HepG2 (cell line): Measurements from ENCODE around the gene ZNF530. TPM values are rescaled to one million over a fixed set of nuclear protein-coding genes. Genes with fewer than 3 reads are reported as not detected.

Source experiments
- ADNP ChIP-seq: sonication (generic); formaldehyde crosslinking; IDR thresholded peaks from 2 replicates; pipeline ENCODE4 v1.4.0; 2020; ENCODE audit warnings: missing genetic modification reagents
- GABPA ChIP-seq, 2 experiments: IDR thresholded peaks; 2 replicates each; pipeline ENCODE4 v1.6.1; 2011 to 2016; ENCODE audit warnings: low read depth in 2 of 2, low read length in 1 of 2, missing biosample characterization in 1 of 2, missing genetic modification characterization in 1 of 2
- HNF4A ChIP-seq: sonication (generic); formaldehyde crosslinking; IDR thresholded peaks from 2 replicates; pipeline ENCODE4 v1.4.0; 2020; ENCODE audit warnings: missing genetic modification reagents
- IKZF1 ChIP-seq: fragments of 450-650 bp; IDR thresholded peaks from 2 replicates; pipeline ENCODE4 v1.7.1; 2016
- JDP2 ChIP-seq: sonication (generic); formaldehyde crosslinking; IDR thresholded peaks from 2 replicates; pipeline ENCODE4 v1.8.1; 2022; ENCODE audit warnings: missing genetic modification reagents, borderline replicate concordance
- RARA ChIP-seq: IDR thresholded peaks from 2 replicates; pipeline ENCODE4 v1.6.1; 2016; ENCODE audit warnings: missing genetic modification reagents, missing compliant biosample characterization
- SAFB2 ChIP-seq: sonication (generic); formaldehyde crosslinking; IDR thresholded peaks from 2 replicates; pipeline ENCODE4 v1.5.1; 2020; ENCODE audit warnings: missing genetic modification reagents, low read depth, mild to moderate bottlenecking, borderline replicate concordance
- SRF ChIP-seq: IDR thresholded peaks from 2 replicates; pipeline ENCODE4 v1.6.1; 2011; ENCODE audit warnings: mild to moderate bottlenecking, low read depth, low read length, moderate library complexity
- THAP11 ChIP-seq: IDR thresholded peaks from 2 replicates; pipeline ENCODE4 v1.6.1; 2016; ENCODE audit warnings: missing biosample characterization, missing genetic modification reagents
- ZBTB1 ChIP-seq: sonication (generic); formaldehyde crosslinking; IDR thresholded peaks from 2 replicates; pipeline ENCODE4 v1.4.0; 2020; ENCODE audit warnings: missing genetic modification reagents, borderline replicate concordance
- ZIK1 ChIP-seq: sonication (generic); formaldehyde crosslinking; IDR thresholded peaks from 2 replicates; pipeline ENCODE4 v1.5.0; 2020; ENCODE audit warnings: mild to moderate bottlenecking, low read depth, missing genetic modification reagents, borderline replicate concordance
- ZNF136 ChIP-seq: sonication (generic); formaldehyde crosslinking; IDR thresholded peaks from 2 replicates; pipeline ENCODE4 v1.8.1; 2022; ENCODE audit warnings: low read depth, mild to moderate bottlenecking, moderate library complexity, missing genetic modification reagents
- ZNF501 ChIP-seq: sonication (generic); formaldehyde crosslinking; IDR thresholded peaks from 2 replicates; pipeline ENCODE4 v1.5.1; 2020; ENCODE audit warnings: mild to moderate bottlenecking, moderate library complexity, missing genetic modification reagents
- polyA plus RNA-seq, 8 experiments: library from polyadenylated mRNA; depleted of rRNA in 3 of 8; stranded (reverse) in 7 of 8; unstranded in 1 of 8; fragments of >200 nt; fragmentation: Illumina TruSeq in 4 of 8; extraction: Trizol in 4 of 8; gene quantifications; 2 replicates each; pipeline versions ENCODE4 v1.2.1 to v1.2.3, GENCODE V29; 2011 to 2016; ENCODE audit warnings: low read depth in 4 of 8, missing spikeins in 1 of 8, mixed read lengths in 1 of 8; ENCODE audit not compliant: insufficient read depth in 1 of 8
- total RNA-seq, 5 experiments: library from RNA; depleted of rRNA; stranded (reverse); fragments of >200 nt; fragmentation: Illumina TruSeq; extraction: Trizol; gene quantifications; 2 replicates each; pipeline ENCODE4 v1.2.3, GENCODE V29; 2016; ENCODE audit warnings: low read depth in 1 of 5
- TF ChIP-seq, protein P1 (sequence below): sonication (generic); formaldehyde crosslinking; IDR thresholded peaks from 2 replicates; pipeline ENCODE4 v1.5.1; 2020; ENCODE audit warnings: missing genetic modification reagents, mild to moderate bottlenecking, borderline replicate concordance
- TF ChIP-seq, protein P2 (sequence below), 2 experiments: sonication (generic) in 1 of 2; formaldehyde crosslinking in 1 of 2; IDR thresholded peaks; 2 replicates each; pipeline versions ENCODE4 v1.4.0 to v1.6.1; 2016 to 2020; ENCODE audit warnings: borderline replicate concordance in 1 of 2, low read depth in 1 of 2, mild to moderate bottlenecking in 1 of 2, missing genetic modification reagents in 1 of 2
- TF ChIP-seq, protein P3 (sequence below): IDR thresholded peaks from 2 replicates; pipeline ENCODE4 v1.6.1; 2016; ENCODE audit warnings: low read depth
- TF ChIP-seq, protein P4 (sequence below): sonication (generic); formaldehyde crosslinking; IDR thresholded peaks from 2 replicates; pipeline ENCODE4 v1.4.0; 2020; ENCODE audit warnings: missing genetic modification reagents, borderline replicate concordance

Gene ZNF530
- total and polyA plus RNA-seq, 2 of the 13 experiments (the other 11 are each of a cell fraction or from before 2014, with no cell fraction given) = 1.1 to 7.8 TPM

DNA sequence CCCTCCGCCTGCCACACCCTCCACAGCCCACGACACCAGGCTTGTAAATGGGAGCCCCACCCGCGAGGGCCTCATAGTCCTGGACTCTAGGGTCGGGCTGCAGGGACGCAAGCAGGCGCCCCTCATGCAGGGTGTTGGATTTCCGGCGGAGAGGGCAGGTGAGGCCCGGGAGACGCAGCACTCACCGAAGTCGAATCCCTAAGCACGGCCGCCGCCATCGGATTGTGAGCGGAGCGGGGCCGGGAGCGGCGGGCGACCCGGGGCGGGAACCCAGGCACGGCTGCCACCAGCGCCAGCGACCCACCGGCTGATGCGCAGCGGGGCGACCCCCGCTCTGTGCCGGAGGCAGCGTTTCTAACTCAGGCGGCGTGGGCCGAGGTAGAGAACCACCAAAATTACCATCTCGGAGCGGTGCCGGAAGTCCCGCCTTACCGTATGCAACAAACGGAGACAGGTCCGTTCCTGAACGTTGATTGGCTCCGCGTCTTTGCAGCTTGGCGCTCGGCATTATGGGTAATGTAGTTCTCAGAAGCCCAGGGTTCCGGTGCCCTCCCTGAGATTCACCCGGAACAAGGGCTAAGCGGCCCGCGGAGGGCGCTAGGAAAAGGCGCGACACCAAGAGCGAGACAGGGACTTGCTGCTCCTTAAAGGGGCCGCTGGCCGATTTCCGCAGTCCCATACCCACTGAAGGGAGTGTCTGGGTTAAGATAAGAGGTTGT, 21.0 kb upstream of the ZNF530 start, which contains the start of gene ZNF416 (continued):
- TF ChIP-seq, protein P1, sequence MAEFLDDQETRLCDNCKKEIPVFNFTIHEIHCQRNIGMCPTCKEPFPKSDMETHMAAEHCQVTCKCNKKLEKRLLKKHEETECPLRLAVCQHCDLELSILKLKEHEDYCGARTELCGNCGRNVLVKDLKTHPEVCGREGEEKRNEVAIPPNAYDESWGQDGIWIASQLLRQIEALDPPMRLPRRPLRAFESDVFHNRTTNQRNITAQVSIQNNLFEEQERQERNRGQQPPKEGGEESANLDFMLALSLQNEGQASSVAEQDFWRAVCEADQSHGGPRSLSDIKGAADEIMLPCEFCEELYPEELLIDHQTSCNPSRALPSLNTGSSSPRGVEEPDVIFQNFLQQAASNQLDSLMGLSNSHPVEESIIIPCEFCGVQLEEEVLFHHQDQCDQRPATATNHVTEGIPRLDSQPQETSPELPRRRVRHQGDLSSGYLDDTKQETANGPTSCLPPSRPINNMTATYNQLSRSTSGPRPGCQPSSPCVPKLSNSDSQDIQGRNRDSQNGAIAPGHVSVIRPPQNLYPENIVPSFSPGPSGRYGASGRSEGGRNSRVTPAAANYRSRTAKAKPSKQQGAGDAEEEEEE (CRISPR knock-in tag) = no peak
- TF ChIP-seq, protein P2, sequence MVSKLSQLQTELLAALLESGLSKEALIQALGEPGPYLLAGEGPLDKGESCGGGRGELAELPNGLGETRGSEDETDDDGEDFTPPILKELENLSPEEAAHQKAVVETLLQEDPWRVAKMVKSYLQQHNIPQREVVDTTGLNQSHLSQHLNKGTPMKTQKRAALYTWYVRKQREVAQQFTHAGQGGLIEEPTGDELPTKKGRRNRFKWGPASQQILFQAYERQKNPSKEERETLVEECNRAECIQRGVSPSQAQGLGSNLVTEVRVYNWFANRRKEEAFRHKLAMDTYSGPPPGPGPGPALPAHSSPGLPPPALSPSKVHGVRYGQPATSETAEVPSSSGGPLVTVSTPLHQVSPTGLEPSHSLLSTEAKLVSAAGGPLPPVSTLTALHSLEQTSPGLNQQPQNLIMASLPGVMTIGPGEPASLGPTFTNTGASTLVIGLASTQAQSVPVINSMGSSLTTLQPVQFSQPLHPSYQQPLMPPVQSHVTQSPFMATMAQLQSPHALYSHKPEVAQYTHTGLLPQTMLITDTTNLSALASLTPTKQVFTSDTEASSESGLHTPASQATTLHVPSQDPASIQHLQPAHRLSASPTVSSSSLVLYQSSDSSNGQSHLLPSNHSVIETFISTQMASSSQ (IDR thresholded peaks at IDR 0.05; ENCODE audit: low read depth) = 0 out of 2 replicates have a peak, but pooled peaks have one; percentile 25
- TF ChIP-seq, protein P2 (CRISPR knock-in tag; IDR thresholded peaks at IDR 0.05; ENCODE audit: borderline replicate concordance) = peak; percentile 38; the same call in 1 of the 2 replicates
- TF ChIP-seq HNF4A (CRISPR knock-in tag) (0 out of 2 replicates have a peak, but pooled peaks have one; percentile 9), IKZF1 (no peak), THAP11 (peak; percentile 100), ZIK1 (CRISPR knock-in tag) (no peak), ZBTB1 (no peak), ZNF136 (CRISPR knock-in tag) (no peak), SAFB2 (CRISPR knock-in tag) (no peak), GABPA (IDR thresholded peaks at IDR 0.05; ENCODE audit: low read depth, low read length) (peak; percentile 87), GABPA (CRISPR knock-in tag; IDR thresholded peaks at IDR 0.05; ENCODE audit: low read depth) (peak; percentile 96), ADNP (no peak), JDP2 (CRISPR knock-in tag) (no peak), RARA (CRISPR knock-in tag) (no peak), SRF (no peak), ZNF501 (CRISPR knock-in tag) (peak; percentile 44; the same call in 1 of the 2 replicates)
- TF ChIP-seq, protein P3, sequence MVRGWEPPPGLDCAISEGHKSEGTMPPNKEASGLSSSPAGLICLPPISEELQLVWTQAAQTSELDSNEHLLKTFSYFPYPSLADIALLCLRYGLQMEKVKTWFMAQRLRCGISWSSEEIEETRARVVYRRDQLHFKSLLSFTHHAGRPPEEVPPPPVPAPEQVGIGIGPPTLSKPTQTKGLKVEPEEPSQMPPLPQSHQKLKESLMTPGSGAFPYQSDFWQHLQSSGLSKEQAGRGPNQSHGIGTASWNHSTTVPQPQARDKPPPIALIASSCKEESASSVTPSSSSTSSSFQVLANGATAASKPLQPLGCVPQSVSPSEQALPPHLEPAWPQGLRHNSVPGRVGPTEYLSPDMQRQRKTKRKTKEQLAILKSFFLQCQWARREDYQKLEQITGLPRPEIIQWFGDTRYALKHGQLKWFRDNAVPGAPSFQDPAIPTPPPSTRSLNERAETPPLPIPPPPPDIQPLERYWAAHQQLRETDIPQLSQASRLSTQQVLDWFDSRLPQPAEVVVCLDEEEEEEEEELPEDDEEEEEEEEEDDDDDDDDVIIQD = peak; percentile 14; the same call in 1 of the 2 replicates
- TF ChIP-seq, protein P4, sequence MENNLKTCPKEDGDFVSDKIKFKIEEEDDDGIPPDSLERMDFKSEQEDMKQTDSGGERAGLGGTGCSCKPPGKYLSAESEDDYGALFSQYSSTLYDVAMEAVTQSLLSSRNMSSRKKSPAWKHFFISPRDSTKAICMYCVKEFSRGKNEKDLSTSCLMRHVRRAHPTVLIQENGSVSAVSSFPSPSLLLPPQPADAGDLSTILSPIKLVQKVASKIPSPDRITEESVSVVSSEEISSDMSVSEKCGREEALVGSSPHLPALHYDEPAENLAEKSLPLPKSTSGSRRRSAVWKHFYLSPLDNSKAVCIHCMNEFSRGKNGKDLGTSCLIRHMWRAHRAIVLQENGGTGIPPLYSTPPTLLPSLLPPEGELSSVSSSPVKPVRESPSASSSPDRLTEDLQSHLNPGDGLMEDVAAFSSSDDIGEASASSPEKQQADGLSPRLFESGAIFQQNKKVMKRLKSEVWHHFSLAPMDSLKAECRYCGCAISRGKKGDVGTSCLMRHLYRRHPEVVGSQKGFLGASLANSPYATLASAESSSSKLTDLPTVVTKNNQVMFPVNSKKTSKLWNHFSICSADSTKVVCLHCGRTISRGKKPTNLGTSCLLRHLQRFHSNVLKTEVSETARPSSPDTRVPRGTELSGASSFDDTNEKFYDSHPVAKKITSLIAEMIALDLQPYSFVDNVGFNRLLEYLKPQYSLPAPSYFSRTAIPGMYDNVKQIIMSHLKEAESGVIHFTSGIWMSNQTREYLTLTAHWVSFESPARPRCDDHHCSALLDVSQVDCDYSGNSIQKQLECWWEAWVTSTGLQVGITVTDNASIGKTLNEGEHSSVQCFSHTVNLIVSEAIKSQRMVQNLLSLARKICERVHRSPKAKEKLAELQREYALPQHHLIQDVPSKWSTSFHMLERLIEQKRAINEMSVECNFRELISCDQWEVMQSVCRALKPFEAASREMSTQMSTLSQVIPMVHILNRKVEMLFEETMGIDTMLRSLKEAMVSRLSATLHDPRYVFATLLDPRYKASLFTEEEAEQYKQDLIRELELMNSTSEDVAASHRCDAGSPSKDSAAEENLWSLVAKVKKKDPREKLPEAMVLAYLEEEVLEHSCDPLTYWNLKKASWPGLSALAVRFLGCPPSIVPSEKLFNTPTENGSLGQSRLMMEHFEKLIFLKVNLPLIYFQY (CRISPR knock-in tag) = no peak
